ENCODE data around the gene SNRNP48. TPM values are rescaled to one million over a fixed set of nuclear protein-coding genes. Genes with fewer than 3 reads are reported as not detected.

Gene SNRNP48
- polyA plus RNA-seq, 1 donor (not counting 4 experiments of a cell fraction or from before 2014, with no cell fraction given): 12.2 TPM

DNA sequence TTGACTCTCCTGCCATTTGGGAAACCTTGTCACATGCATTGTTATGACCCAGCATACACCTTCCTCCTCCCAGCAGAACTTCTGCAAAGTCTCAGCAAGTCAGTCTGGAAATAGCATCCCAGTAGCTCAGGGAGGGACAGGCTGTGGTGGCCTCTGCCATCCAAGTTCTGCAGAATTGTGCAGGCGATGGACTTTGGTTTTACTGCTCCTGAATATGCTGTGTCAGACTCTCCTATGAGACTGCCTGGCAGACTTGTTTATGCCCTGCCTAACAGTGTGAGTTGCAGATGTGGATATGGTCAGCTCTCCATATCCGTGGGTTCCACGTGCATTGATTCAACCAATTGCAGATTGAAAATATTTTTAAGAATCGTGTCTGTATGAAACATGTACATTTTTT lies 52.8 kb downstream of the SNRNP48 start:
- no peak overlapping the region for H3K27ac ChIP-seq (ENCODE audit: control insufficient read depth, insufficient read depth, low read length)
- H4K20me1 ChIP-seq (ENCODE audit: control insufficient read depth, extremely low read depth, insufficient read depth, low read length): no peaks in the 10 kb centered on the region
- H2AFZ ChIP-seq (ENCODE audit: control insufficient read depth, low read length): no peak overlapping the region
- no peak for DNase-seq (ENCODE audit: low read depth, low spot score)
- H3K4me1 ChIP-seq (ENCODE audit: control insufficient read depth, extremely low read depth, insufficient read depth, low read length): peaks cover 34% of the 10 kb centered on the region
- H3K36me3 ChIP-seq (ENCODE audit: control insufficient read depth in 2 of 2, extremely low read depth in 1 of 2, insufficient read depth in 2 of 2, low read length in 2 of 2): no peaks in the 10 kb centered on the region
- dilution Hi-C loops (cut with MboI; ENCODE audit: extremely low pct_ligation_motif_present, low sequenced_read_pairs): no loop called here
- H3K79me2 ChIP-seq (ENCODE audit: control insufficient read depth, insufficient read depth, low read length): no peaks in the 10 kb centered on the region
- H3K9me1 ChIP-seq (ENCODE audit: control insufficient read depth, extremely low read depth, insufficient read depth, low read length): no peaks in the 10 kb centered on the region
- FAIRE-seq: no peak
- no peaks in the 10 kb centered on the region for H3K9me3 ChIP-seq (ENCODE audit: control insufficient read depth, low read depth, low read length)
- no peak overlapping the region for H3K9ac ChIP-seq (ENCODE audit: control insufficient read depth, extremely low read depth, insufficient read depth, low read length)
- H3K4me2 ChIP-seq (ENCODE audit: control insufficient read depth, extremely low read depth, insufficient read depth, low read depth, low read length): no peak overlapping the region
- no peaks in the 10 kb centered on the region for H3K27me3 ChIP-seq (ENCODE audit: control insufficient read depth, extremely low read depth, insufficient read depth, low read length)
- TF ChIP-seq CTCF (optimal IDR thresholded peaks at IDR 0.05 in 1 of 3, IDR thresholded peaks at IDR 0.05 in 1 of 3, conservative IDR thresholded peaks at IDR 0.05 in 1 of 3; ENCODE audit: extremely low read depth in 1 of 3, insufficient read depth in 2 of 3, low read length in 3 of 3): no peak
- no peak for TF ChIP-seq EZH2 (IDR thresholded peaks at IDR 0.05; ENCODE audit: low read length)
- H3K4me3 ChIP-seq (ENCODE audit: control insufficient read depth in 2 of 3, extremely low read depth in 1 of 3, insufficient read depth in 2 of 3, low read depth in 1 of 3, low read length in 3 of 3): no peak overlapping the region

DNA sequence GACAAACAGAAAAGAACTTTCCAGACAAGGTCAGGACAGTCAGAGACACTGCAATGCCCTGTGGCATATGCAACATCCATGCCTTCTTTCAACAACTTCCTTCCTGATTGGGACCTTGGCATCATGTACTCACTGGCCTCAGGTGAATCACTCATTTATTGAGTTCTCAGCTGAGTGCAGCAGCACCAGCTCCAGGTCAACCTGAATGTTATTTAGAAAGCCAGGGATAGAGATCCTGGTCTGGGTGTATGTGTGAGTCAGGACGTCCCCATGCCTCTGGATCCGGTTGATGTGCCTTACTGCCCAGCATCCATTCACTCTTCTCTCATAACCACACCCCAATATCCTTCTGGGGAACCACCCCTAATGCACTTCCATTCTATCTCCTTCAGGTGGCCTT lies 54.4 kb downstream of the SNRNP48 start:
- no peak overlapping the region for H2AFZ ChIP-seq (ENCODE audit: control insufficient read depth, low read length)
- H3K9me3 ChIP-seq (ENCODE audit: control insufficient read depth, low read depth, low read length): no peaks in the 10 kb centered on the region
- dilution Hi-C loops (cut with MboI; ENCODE audit: extremely low pct_ligation_motif_present, low sequenced_read_pairs): no loop called here
- TF ChIP-seq EZH2 (IDR thresholded peaks at IDR 0.05; ENCODE audit: low read length) (no peak), CTCF (optimal IDR thresholded peaks at IDR 0.05 in 1 of 3, IDR thresholded peaks at IDR 0.05 in 1 of 3, conservative IDR thresholded peaks at IDR 0.05 in 1 of 3; ENCODE audit: extremely low read depth in 1 of 3, insufficient read depth in 2 of 3, low read length in 3 of 3) (peak in 1 of 3 experiments; percentile 20)
- H3K9me1 ChIP-seq (ENCODE audit: control insufficient read depth, extremely low read depth, insufficient read depth, low read length): no peaks in the 10 kb centered on the region
- H3K79me2 ChIP-seq (ENCODE audit: control insufficient read depth, insufficient read depth, low read length): no peaks in the 10 kb centered on the region
- peak overlapping the region; percentile 68 for H3K27ac ChIP-seq (ENCODE audit: control insufficient read depth, insufficient read depth, low read length)
- peak; percentile 95 for FAIRE-seq
- H3K4me2 ChIP-seq (ENCODE audit: control insufficient read depth, extremely low read depth, insufficient read depth, low read depth, low read length): peak overlapping the region; percentile 55
- H3K27me3 ChIP-seq (ENCODE audit: control insufficient read depth, extremely low read depth, insufficient read depth, low read length): no peaks in the 10 kb centered on the region
- no peaks in the 10 kb centered on the region for H3K36me3 ChIP-seq (ENCODE audit: control insufficient read depth in 2 of 2, extremely low read depth in 1 of 2, insufficient read depth in 2 of 2, low read length in 2 of 2)
- H3K9ac ChIP-seq (ENCODE audit: control insufficient read depth, extremely low read depth, insufficient read depth, low read length): no peak overlapping the region
- peak; percentile 84 for DNase-seq (ENCODE audit: low read depth, low spot score)
- H3K4me3 ChIP-seq (ENCODE audit: control insufficient read depth in 2 of 3, extremely low read depth in 1 of 3, insufficient read depth in 2 of 3, low read depth in 1 of 3, low read length in 3 of 3): no peak overlapping the region
- H4K20me1 ChIP-seq (ENCODE audit: control insufficient read depth, extremely low read depth, insufficient read depth, low read length): no peaks in the 10 kb centered on the region
- peaks cover 34% of the 10 kb centered on the region for H3K4me1 ChIP-seq (ENCODE audit: control insufficient read depth, extremely low read depth, insufficient read depth, low read length)
